ENCODE data around the gene LYST.

LYST gene

DNA sequence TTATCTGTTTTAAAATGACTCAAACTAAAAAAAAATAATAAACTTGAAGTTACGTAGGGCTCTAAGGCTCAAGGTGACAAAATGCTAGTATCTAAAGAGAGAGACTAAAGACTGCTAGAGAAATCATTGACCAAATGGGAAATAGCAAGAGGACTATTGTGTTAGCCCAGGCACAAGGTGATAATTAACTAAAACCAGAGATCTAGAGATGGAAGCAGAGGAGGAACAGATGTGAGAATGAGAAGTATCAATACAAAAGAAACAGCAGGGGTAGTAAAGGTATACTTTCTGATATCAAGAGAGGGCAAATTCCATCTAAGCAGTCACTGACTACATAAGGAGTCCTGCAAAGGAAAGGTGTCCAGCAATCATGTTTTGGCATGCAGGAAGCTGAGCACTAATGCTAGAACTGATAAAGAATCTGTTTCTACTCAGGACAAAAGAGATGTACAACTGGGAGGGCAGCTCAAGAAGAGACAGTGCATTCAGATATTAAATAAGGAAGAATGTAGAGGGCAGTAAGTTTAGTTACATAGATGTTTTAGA, 116.9 kb downstream of the LYST start:
- no peaks in the 10 kb centered on the region for H3K9me3 Mint-ChIP-seq
- no peaks in the 10 kb centered on the region for H3K36me3 Mint-ChIP-seq (ENCODE audit: low read depth)
- H3K27ac Mint-ChIP-seq, result no peak overlapping the region
- H3K4me3 Mint-ChIP-seq, result no peak overlapping the region
- no peaks in the 10 kb centered on the region for H3K27me3 Mint-ChIP-seq (ENCODE audit: low read depth)
- TF ChIP-seq, protein P1, sequence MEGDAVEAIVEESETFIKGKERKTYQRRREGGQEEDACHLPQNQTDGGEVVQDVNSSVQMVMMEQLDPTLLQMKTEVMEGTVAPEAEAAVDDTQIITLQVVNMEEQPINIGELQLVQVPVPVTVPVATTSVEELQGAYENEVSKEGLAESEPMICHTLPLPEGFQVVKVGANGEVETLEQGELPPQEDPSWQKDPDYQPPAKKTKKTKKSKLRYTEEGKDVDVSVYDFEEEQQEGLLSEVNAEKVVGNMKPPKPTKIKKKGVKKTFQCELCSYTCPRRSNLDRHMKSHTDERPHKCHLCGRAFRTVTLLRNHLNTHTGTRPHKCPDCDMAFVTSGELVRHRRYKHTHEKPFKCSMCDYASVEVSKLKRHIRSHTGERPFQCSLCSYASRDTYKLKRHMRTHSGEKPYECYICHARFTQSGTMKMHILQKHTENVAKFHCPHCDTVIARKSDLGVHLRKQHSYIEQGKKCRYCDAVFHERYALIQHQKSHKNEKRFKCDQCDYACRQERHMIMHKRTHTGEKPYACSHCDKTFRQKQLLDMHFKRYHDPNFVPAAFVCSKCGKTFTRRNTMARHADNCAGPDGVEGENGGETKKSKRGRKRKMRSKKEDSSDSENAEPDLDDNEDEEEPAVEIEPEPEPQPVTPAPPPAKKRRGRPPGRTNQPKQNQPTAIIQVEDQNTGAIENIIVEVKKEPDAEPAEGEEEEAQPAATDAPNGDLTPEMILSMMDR (IDR thresholded peaks at IDR 0.05; ENCODE audit: unreplicated experiment in 3 of 3), result no peak
- H3K4me1 Mint-ChIP-seq, result no peaks in the 10 kb centered on the region

DNA sequence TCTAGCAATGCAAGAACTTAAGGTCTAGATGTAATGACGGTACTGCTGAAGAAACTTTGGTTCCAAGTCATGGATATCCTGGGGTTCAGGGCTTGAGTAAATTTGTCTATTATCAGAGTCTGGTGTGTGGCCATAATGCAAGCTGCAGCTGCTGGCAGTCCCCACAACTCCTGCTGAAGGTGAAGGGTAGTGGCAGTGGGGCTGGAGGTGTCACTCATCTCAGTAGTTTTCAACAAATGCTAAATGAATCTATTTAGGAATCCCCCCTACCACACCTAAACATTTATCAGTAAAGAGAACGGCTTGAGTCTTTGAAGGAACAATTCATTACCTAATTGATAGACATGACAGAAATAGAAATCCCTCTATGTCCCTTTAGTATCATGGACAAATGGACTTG, 118.0 kb downstream of the LYST start:
- H3K27ac Mint-ChIP-seq, result no peak overlapping the region
- H3K36me3 Mint-ChIP-seq (ENCODE audit: low read depth), result no peaks in the 10 kb centered on the region
- TF ChIP-seq, protein P1 (IDR thresholded peaks at IDR 0.05; ENCODE audit: unreplicated experiment in 3 of 3), result no peak
- no peaks in the 10 kb centered on the region for H3K9me3 Mint-ChIP-seq
- no peaks in the 10 kb centered on the region for H3K27me3 Mint-ChIP-seq (ENCODE audit: low read depth)
- H3K4me3 Mint-ChIP-seq, result no peak overlapping the region
- no peaks in the 10 kb centered on the region for H3K4me1 Mint-ChIP-seq

DNA sequence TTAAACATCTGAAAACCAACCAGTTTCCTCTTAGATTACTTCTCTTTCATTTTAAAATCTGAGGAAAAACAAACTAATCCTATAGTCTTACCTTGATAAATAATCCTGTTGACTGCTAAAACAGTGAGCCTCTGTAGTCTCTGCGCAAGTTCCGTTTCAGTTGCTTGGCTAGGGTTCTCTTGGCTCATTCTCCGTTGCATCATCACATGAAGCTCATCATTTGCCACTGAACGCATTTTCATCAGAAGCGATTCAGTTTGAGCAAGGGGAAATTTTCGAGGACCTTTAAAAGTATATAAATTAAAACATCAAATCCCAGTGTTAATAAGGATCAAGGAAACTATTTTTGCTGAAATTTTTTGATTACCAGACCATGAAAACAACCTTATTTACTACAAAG, 120.5 kb downstream of the LYST start:
- TF ChIP-seq, protein P1 (IDR thresholded peaks at IDR 0.05; ENCODE audit: unreplicated experiment in 3 of 3), result no peak
- H3K4me3 Mint-ChIP-seq, result no peak overlapping the region
- H3K27me3 Mint-ChIP-seq (ENCODE audit: low read depth), result no peaks in the 10 kb centered on the region
- H3K36me3 Mint-ChIP-seq (ENCODE audit: low read depth), result peaks cover 11% of the 10 kb centered on the region
- H3K27ac Mint-ChIP-seq, result no peak overlapping the region
- H3K9me3 Mint-ChIP-seq, result no peaks in the 10 kb centered on the region
- H3K4me1 Mint-ChIP-seq, result no peaks in the 10 kb centered on the region

DNA sequence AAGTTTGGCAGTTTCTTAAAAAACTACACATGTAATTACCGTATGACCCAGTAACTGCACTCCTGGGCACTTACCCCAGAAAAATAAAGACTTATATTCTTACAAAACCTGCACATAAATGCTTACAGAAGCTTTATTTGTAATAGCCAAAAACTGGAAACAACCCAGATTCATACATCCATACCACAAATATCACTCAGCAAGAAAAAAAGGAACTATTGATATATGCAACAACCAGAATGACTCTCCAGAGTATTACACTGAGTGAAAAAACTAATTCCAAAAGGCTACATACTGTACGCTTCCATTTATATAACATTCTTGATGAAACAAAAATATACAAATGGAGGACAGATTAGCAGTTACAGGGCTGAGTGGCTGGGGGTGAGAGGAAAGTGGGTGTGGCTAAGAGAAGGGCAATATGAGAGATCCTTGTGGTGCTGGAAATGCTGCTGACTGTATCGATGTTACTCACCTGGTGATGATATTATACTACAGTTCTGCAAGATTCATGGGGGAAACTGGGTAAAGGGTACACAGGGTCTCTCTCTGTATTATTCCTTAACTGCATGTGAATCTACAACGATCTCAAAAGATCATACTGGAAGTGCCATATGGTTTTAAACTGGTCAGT, 121.1 kb downstream of the LYST start:
- no peak overlapping the region for H3K27ac Mint-ChIP-seq
- peaks cover 11% of the 10 kb centered on the region for H3K36me3 Mint-ChIP-seq (ENCODE audit: low read depth)
- TF ChIP-seq, protein P1 (IDR thresholded peaks at IDR 0.05; ENCODE audit: unreplicated experiment in 3 of 3), result no peak
- no peaks in the 10 kb centered on the region for H3K27me3 Mint-ChIP-seq (ENCODE audit: low read depth)
- no peaks in the 10 kb centered on the region for H3K4me1 Mint-ChIP-seq
- no peak overlapping the region for H3K4me3 Mint-ChIP-seq
- H3K9me3 Mint-ChIP-seq, result no peaks in the 10 kb centered on the region

DNA sequence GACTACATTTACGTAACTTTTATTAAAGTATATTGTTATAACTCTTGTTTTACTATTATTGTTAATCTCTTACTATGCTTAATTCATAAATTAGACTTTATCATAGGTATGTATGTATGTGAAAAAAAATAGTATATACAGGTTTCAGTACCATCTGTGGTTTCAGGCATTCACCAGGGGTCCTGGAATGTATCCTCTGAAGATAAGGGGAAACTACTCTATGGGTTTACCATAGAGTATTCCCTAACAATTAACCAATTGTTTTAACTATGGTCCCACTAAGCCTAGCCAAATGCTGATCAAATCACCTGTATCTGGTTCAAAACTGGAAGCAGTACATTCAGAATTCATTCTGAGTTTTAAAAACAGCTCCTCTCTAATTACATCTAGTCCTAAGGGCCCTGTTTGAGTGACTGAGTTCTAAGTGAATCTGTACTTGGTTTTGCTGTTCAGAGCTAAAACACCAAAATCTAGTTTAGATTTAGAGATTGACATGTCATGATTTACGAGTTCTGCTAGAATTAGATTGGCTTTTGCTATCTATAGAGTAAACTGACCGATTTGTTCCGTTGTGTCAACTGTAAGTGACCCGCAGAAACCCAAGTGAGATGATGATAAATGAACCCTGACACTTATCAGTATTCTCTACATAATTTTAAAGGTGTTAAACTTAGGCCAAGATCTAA, 123.6 kb downstream of the LYST start:
- Mint-ChIP-seq H3K27me3 (ENCODE audit: low read depth) (no peaks in the 10 kb centered on the region), H3K36me3 (ENCODE audit: low read depth) (peaks cover 17% of the 10 kb centered on the region), H3K9me3 (no peaks in the 10 kb centered on the region), H3K4me3 (no peak overlapping the region), H3K4me1 (no peaks in the 10 kb centered on the region), H3K27ac (no peak overlapping the region)
- TF ChIP-seq, protein P1 (IDR thresholded peaks at IDR 0.05; ENCODE audit: unreplicated experiment in 3 of 3), result no peak

Measured in nephron (organoid).